Stimulated activated CD8-positive, alpha-beta memory T cell treated with anti-CD3 and anti-CD28 coated beads, Interleukin-12 subunit alpha, Interleukin-12 subunit beta, amount 100 ng/mL, for 1 hour (primary cell): ENCODE results near the gene C1QTNF6.

ENCODE experiments used
- DNase-seq: peaks from one replicate; pipeline ENCODE4 v3.0.0-alpha.2; 2020; ENCODE audit warnings: low read depth

Gene C1QTNF6

GRCh38 chr22:37141971-37142370 is 46.1 kb downstream of the C1QTNF6 start:
- DNase-seq: no peak

- no peak for DNase-seq
These were observed 46.6 kb downstream of the C1QTNF6 start for GRCh38 chr22:37141476-37141875.

DNA sequence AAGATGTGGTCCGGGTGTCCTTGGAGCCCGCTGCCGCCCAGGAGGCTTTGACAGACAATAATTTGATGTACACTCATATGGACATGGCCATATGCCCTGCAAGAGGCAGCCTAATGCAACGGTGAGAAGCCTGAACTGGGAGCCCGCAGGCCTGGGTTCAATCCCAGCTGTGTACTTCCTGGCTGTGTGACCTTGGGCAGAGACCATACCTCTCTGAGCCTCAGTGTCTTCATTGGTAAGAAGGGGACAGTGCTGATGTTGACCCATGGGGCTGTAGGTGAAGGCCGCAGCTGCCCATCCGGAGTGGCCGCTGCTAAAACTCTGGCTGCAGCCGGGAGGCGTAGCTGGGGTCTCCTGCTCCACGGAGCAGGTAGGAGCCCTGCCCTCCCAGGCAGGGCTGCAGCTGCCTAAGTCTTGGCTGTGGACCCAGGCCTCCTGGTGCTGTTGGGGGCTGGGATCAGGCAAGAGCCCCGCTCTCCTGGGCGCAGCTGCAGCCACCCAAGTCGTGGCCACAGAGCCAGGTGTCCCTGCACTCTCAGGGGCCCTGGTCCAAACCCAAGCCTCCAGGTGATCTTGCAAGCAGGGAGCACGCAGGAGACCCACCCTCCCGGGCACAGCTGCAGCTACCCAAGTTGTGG is 47.2 kb downstream of the C1QTNF6 start:
- DNase-seq: no peak

- no peak for DNase-seq
These were observed 48.3 kb downstream of the C1QTNF6 start for GRCh38 chr22:37139762-37140161.

- no peak for DNase-seq
These were observed 49.0 kb downstream of the C1QTNF6 start for GRCh38 chr22:37138849-37139561.

DNA sequence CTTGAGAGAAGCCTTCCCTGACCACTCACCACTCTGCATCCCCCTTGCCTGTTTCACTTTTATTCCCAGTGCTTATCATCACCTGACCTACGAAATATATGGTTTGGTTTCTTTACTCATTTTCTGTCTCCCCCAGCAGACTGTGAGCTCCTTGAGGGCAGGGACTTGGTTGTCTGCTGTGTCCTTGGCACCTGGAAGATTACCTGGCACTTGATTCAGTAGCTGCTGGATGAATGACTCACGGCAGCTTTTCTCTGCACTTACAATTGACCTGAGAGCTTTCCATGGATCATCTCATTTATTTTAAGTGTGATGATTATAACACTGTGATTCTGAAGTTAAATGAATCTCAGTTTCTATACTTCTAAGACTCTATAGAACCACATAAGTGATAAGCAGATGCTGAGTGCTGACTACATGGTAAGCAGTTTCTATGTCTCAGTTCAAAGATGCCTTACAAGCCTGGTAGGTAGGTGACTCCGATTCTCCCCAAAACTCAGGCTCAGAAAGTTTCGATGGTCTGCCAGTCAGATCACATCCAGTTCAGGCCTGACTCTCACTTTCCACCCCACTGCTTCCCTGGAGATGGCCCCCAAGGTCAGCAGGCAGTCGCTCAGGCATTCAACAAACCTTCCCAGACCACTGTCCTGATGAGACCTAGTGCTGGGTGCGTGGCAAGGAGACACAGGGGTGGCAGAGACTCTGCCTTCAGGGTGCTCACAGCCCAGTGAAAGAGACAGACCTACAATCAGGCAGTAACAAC is 50.0 kb downstream of the C1QTNF6 start:
- DNase-seq: no peak

DNA sequence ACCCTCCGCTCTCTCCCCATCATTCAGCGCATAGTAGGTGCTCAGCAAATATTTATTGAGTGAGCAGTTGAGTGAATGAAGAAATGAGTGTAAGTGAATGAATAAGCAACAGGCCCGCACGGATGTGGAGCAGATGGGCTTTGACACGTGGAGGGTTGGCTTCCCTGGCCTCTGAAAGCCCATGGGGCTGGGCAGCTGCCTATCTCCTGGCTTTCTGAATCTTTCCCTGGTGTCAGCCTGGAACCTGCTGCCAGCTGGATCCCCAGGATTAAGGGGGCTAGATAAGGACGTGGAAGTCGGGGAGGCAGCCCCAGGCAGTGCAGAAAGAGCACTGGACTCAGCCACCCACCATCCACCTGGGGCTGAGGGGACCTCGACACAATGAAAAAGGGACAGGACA is 50.9 kb downstream of the C1QTNF6 start:
- no peak for DNase-seq

DNA sequence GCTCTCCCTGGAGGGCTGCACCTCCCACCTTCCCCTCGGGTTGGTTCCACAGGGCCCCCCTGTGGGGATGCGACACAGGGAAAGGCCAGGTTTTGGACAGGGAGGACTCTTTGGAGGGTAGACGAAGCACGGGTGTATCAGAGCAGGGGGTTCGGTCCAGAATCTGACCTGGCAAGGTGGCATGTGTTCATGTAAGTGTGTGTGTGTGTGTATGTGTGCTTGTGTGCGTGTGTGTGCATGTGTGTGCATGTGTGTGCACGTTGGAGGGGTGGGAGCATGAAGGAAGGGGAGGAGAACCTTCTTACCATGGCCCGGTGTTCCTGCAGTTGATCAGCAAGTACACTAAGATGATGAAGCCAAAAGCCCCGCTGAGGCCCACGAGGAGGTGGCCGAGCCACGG is 53.0 kb downstream of the C1QTNF6 start:
- DNase-seq: no peak

DNA sequence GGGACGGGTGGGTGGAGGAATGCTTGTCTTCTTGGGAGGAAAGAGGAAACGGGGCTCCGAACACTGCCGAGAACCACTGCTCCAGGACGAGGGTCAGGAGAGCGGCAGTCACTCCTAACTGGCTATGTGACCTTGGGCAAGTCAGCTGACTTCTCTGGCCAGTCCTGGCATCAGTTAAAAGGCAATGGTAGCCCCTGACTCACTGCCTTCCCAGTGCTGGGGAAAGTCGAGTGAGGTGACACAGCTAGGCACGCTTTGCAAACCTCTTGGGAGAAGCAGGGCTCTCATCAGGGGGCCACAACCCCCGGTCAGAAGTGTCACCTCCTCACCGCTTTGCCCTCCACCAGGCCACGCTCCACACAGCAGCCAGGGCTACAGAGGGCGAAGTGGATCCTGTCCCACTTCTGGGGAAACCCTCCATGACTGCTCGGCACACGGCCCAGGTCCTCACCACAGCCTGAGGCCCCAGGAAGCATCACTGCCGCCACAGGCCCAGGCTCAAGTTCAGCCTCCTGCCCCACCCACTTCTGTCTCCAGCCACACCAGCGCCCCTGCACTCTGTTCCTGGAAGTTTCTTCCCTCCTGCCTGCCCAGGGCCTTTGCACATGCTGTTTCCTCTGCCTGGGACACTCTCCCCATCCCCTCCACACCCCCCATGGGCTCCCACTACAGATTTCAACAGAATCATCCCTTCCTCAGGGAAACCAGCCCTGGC is 54.6 kb downstream of the C1QTNF6 start:
- no peak for DNase-seq

DNA sequence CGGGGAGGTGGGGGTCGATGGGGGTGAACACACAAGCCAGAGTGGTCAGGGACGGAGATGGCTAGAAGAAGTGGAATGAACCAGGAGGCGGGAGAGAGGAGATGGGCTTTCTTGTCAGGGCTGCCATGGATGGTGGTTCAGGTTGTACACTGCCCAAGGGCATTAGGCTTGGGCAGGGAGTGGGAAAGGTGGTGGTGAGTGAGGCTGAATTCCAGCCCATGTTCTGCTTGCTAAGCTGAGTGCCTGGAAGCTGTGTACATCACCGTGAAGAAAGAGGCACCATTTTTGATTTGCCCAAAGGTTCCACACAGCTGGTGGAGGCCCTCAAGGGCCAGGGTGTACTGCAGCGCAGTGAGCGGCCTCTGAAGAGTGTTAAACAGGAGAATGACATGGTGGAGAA is 55.3 kb downstream of the C1QTNF6 start:
- DNase-seq: no peak
